HG02642 (cell line): Measurements from ENCODE around the gene TRANK1.
"Not testable (repeated sequence)": the region's sequence is repeated elsewhere in the genome, so short reads cannot be mapped to it uniquely, and the experiment has no call there.

Experiments used
- ATAC-seq: cut with Tn5 transposase; IDR thresholded peaks from one replicate; pipeline ENCODE4 v1.9.1; 2021; ENCODE audit warnings: mild to moderate bottlenecking; ENCODE audit not compliant: unreplicated experiment, poor library complexity

The TRANK1 gene

GRCh38 chr3:36894914-36895313 lies 49.9 kb downstream of the TRANK1 start:
- ATAC-seq: no peak

- no peak for ATAC-seq
Measured at GRCh38 chr3:36893826-36894225, 51.0 kb downstream of the TRANK1 start.

GRCh38 chr3:36893137-36893557 lies 51.7 kb downstream of the TRANK1 start:
- no peak for ATAC-seq

- ATAC-seq: no peak
Measured at GRCh38 chr3:36892457-36893136, 52.3 kb downstream of the TRANK1 start.

- ATAC-seq: peak; percentile 88
Measured at GRCh38 chr3:36891701-36892160, 53.1 kb downstream of the TRANK1 start.

GRCh38 chr3:36891097-36891496 lies 53.8 kb downstream of the TRANK1 start:
- ATAC-seq: peak; percentile 4

GRCh38 chr3:36890261-36890660 lies 54.6 kb downstream of the TRANK1 start:
- no peak for ATAC-seq

GRCh38 chr3:36881735-36882134 lies 63.1 kb downstream of the TRANK1 start:
- no peak for ATAC-seq

GRCh38 chr3:36879842-36880241 lies 65.0 kb downstream of the TRANK1 start:
- not testable (repeated sequence) for ATAC-seq

- ATAC-seq: no peak
Measured at GRCh38 chr3:36877930-36878685, 66.7 kb downstream of the TRANK1 start.

GRCh38 chr3:36876181-36876936 lies 68.5 kb downstream of the TRANK1 start:
- peak; percentile 99 for ATAC-seq

GRCh38 chr3:36875397-36875796 lies 69.5 kb downstream of the TRANK1 start:
- ATAC-seq: no peak

- no peak for ATAC-seq
Measured at GRCh38 chr3:36874424-36874823, 70.4 kb downstream of the TRANK1 start.

GRCh38 chr3:36871379-36872126 lies 73.3 kb downstream of the TRANK1 start:
- no peak for ATAC-seq

- peak; percentile 91 for ATAC-seq
Measured at GRCh38 chr3:36868614-36869436, 76.0 kb downstream of the TRANK1 start.

GRCh38 chr3:36867810-36868209 lies 77.0 kb downstream of the TRANK1 start:
- ATAC-seq: no peak

GRCh38 chr3:36866368-36866767 lies 78.5 kb downstream of the TRANK1 start:
- ATAC-seq: no peak

GRCh38 chr3:36864180-36865053 lies 80.4 kb downstream of the TRANK1 start:
- ATAC-seq: no peak
